HG03460 (cell line): ENCODE results near the gene MAP3K20.
"Not testable (repeated sequence)": the region's sequence is repeated elsewhere in the genome, so short reads cannot be mapped to it uniquely, and the experiment has no call there.

Experiments used
- ATAC-seq: cut with Tn5 transposase; IDR thresholded peaks from one replicate; pipeline ENCODE4 v1.9.1; 2021; ENCODE audit not compliant: unreplicated experiment

MAP3K20 gene

GRCh38 chr2:173153301-173153885 lies 77.7 kb downstream of the MAP3K20 start:
- no peak for ATAC-seq

DNA sequence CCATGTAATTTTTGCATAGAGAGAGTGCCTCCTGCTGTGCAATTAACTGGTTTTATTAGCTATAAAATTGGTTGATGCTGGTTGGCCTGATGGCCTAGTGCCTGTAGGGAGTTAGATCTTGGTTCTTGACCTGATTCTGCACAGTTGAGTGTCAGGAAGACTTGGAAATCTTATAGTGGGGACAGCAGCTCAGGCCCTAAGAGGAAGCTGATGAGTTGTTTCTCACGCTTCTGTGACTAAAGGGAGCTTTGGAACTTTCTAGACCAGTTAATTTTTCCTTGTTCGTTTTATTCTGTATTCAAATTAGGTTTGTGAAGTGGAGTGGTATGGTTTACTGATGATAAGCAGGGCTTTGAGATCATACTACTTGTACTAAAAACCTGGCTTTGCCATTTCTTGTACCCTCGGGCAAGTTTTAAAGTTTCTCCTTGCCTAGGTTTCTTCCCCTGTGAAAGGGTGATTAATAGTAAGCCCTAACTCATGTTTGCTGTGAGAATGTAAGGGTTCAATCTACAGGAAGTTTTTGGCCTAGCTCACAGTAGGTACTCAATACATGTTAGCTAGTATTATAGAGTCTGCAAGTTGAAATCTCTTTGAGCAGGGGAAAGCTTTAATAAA lies 82.1 kb downstream of the MAP3K20 start:
- ATAC-seq, result no peak

GRCh38 chr2:173159791-173160463 lies 84.3 kb downstream of the MAP3K20 start:
- no peak for ATAC-seq

- ATAC-seq, result no peak
Observed at GRCh38 chr2:173160618-173161017, 85.0 kb downstream of the MAP3K20 start.

- ATAC-seq, result no peak
Observed at GRCh38 chr2:173161040-173161439, 85.4 kb downstream of the MAP3K20 start.

DNA sequence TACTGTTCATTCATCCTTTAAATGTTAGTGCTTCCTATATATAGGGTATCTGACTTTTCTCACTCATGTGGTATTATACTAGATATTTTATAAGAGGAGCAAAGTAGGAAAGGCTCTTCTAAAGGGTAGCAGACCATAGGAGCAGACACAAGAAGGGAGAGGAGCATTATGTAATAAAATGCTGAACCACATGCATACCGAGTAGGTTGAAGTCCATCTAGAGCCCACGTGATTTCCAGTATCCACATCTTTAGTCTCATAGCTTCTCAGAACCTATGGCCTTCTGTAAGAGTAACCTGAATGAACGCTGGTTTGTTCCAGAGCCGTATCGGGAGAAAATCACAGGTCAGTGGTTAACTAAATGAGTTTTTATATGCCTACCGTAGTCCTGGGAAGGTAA lies 85.9 kb downstream of the MAP3K20 start:
- ATAC-seq, result no peak

DNA sequence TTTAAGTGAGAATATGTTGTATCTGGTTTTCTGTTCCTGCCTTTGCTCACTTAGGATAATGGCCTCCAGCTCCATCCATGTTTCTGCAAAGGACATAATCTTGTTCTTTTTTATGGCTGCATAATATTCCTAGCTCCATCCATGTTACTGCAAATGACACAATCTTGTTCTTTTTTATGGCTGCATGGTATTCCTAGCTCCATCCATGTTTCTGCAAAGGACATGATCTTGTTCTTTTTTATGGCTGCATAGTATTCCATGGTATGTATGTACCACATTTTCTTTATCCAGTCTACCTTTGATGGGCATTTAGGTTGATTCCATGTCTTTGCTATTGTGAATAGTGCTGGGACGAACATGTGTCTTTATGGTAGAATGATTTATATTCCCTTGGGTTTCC lies 87.7 kb downstream of the MAP3K20 start:
- ATAC-seq, result not testable (repeated sequence)

- ATAC-seq, result no peak
Observed at GRCh38 chr2:173164396-173164795, 88.8 kb downstream of the MAP3K20 start.

- ATAC-seq, result no peak
Observed at GRCh38 chr2:173165443-173166238, 90.0 kb downstream of the MAP3K20 start.

- ATAC-seq, result no peak
Observed at GRCh38 chr2:173171321-173171720, 95.7 kb downstream of the MAP3K20 start.

DNA sequence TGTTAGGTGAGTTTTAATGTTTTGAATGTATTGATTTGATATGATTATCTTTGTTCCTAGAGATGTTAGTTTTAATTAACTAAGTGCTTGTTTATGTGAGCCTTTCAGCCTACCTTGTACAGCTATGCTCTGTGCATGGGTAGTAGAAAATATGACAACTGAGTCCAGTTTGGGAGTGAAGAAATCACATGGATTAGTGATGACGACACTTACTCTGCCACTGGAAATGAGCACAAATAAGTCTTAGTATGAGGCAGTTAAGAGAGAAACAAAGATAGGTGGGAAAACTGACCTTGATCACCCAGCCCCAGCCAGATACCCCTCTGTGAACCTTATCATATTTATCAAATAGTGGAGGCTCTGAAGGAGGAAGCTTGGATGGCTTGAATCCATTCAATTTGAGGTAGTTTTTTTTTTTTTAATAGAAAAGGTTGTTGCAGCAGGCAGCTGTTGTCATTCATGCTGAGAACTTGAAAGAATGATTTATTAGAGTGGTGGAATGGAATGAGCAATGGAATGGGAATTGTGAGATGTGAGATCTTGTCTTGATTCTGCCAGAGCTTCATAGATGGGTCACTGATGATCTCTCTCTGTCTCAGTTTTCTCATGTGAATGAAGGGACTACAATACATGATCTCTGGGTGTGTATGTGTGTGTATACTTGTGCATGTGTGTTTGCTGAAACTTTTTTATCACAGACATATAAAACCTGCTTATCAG lies 96.4 kb downstream of the MAP3K20 start:
- no peak for ATAC-seq

GRCh38 chr2:173174339-173174738 lies 98.7 kb downstream of the MAP3K20 start:
- not testable (repeated sequence) for ATAC-seq

GRCh38 chr2:173175222-173175621 lies 99.6 kb downstream of the MAP3K20 start:
- no peak for ATAC-seq

- ATAC-seq, result no peak
Observed at GRCh38 chr2:173181982-173182381, 106.3 kb downstream of the MAP3K20 start.

DNA sequence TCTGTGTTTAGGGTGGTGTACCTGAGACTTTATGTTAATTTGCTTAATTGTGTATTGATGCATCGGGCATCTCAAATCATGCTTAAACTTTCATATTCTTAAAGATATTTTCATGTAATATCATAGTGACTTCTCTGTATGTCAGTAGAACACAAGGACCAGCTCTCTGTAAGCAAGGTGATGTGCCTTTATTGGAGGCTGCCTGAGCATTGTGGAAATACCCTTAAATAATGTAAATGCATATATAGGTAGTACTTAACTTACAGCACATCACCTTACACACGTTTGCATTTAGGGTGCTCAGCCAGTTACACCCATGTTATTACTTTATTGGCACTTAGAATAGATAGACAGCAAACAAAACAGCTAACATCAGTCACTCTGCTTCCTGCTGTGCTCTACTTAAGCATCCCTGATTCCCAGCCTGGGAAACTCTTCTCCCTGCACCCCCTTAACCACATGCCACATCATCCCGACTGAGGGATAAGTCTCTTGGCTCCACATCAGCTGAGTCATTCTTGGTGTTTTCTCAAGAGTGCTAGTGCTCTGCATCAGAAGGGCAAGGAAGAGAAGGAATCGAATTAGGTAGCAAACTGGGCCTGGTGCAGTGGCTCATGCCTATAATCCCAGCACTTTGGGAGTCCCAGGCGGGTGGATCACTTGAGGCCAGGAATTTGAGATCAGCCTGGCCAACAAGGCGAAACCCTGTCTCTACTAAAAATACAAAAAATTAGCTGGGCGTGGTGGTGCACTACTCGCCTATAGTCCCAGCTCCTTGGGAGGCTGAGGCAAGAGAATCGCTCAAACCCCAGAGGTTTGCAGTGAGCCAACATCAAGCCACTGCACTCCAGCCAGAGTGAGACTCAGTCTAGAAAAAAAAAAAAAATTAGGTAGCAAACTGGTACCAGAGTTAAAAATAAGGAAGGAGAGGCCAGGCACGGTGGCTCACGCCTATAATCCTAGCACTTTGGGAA lies 108.7 kb downstream of the MAP3K20 start:
- no peak for ATAC-seq

DNA sequence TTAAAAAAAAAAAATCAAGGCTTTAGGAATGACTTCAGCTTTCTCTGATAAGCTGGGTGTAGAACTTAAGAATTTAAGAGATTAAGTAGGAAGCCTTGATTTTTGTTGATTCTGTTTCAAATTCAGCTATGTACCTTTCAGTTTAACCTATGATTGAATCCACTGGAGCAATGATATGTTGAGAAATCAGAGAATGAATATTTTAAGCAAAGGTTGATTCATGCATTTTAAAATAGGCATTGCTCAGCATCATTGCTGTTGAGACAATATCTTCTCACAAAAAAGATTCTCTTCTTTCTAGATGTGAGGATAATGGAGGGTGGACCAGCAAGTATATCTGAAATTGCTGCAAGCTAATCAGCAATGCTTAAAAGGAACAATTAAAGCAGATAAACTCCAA lies 109.8 kb downstream of the MAP3K20 start:
- no peak for ATAC-seq

DNA sequence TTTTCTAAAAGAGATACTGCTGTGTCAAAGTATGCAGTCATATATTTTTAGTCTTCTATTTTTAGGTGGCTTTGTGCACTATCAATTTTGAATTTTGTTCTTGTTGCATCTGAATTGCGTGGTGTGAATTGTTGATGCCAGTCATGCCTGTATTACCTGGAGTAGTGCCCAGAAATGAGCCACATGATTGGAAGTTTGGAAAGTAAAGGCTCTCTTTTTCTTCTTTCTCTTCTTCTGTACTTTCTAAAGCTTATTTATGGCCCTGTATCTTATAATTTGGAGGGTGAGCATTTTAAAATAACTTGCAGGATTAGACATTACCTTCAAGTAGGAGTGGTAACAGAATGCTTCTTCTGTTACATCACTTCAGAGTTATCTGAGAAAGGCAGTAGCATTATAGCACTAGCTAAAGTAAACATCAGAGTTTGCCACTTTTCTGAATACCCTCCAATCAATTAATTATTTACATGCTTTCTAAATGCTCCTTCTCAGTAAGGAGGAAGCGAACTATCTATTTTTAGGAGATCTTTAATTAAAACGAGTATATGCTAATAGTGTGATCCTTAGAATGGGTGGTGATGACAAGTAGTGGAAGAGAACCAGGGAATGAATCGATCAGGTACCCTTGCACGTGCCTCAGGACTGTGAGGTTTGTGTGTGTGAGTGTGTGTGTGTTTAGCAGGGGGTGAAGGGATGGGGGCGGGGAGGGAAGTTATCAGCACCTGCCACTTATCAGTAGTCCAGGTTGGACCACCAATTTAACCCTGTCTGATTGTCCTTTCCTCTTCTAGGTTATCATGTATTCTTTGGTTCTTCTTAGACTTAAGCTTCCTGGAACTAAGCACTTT lies 112.5 kb downstream of the MAP3K20 start:
- ATAC-seq, result no peak

- no peak for ATAC-seq
Observed at GRCh38 chr2:173191601-173192000, 116.0 kb downstream of the MAP3K20 start.

- ATAC-seq, result no peak
Observed at GRCh38 chr2:173192071-173192470, 116.4 kb downstream of the MAP3K20 start.
